Measurements from ENCODE around the gene DVL3. TPM values are rescaled to one million over a fixed set of nuclear protein-coding genes. Genes with fewer than 3 reads are reported as not detected.
"Not testable (repeated sequence)": the region's sequence is repeated elsewhere in the genome, so short reads cannot be mapped to it uniquely, and the experiment has no call there.

The DVL3 gene
- total RNA-seq, 1 experiment from 2014 or later, result 73.4 TPM

DNA sequence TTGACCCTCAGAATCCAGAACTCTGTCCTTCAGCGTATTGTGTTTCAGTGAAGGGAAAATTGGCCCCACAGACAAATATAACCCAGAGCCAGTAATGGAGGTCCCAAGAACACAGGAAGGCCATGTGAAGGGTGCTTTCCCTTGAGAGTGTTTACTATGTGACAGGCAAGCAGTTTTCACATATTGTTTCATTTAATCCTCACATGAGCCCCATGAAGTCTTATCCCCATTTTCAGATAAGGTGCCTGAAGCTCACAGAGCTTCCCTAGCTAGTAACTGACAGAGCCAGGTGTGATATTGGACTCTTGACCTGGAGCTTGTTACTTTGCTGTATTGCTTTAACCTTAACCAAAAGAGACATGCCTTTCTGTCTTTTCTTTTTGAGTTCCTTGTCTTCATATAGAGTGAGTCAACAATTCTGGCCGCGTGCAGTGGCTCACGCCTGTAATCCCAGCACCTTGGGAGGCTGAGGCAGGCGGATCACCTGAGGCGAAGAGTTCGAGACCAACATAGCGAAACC is 9.4 kb upstream of the DVL3 start:
- no peaks in the 10 kb centered on the region for H3K9me3 Mint-ChIP-seq (ENCODE audit: unreplicated experiment)
- BruUV-seq (replicated peaks), result no TSS peak
- no peak for DNase-seq (ENCODE audit: unreplicated experiment)
- no peak overlapping the region for H3K27ac Mint-ChIP-seq (ENCODE audit: low read depth, unreplicated experiment)
- H3K4me1 Mint-ChIP-seq (ENCODE audit: insufficient read depth, unreplicated experiment), result no peaks in the 10 kb centered on the region
- peaks cover 31% of the 10 kb centered on the region for H3K36me3 Mint-ChIP-seq (ENCODE audit: insufficient read depth, unreplicated experiment)
- no peak for TF ChIP-seq CTCF (IDR thresholded peaks at IDR 0.05; ENCODE audit: unreplicated experiment)
- no peaks in the 10 kb centered on the region for H3K27me3 Mint-ChIP-seq (ENCODE audit: insufficient read depth, unreplicated experiment)
- intact Hi-C loops (cut with micrococcal nuclease), result loop anchor here (1.0 to 2.0 kb wide), 2 partner anchors 104 to 143 kb away; no protein-coding TSS in a partner anchor
- H3K4me3 Mint-ChIP-seq (ENCODE audit: unreplicated experiment), result no peak overlapping the region
- CTCF ChIA-PET, result interaction anchor here (0.6 to 2.8 kb wide), 7 partner anchors 12 to 997 kb away, joined by 3 to 10 read pairs (median 3); partner anchors contain the start of gene EEF1AKMT4
- POLR2A ChIA-PET, result interaction anchor here (0.6 to 4.4 kb wide), 3 partner anchors 11 to 162 kb away, joined by 3 to 39 read pairs (median 4); partner anchors contain the start of gene EIF2B5

DNA sequence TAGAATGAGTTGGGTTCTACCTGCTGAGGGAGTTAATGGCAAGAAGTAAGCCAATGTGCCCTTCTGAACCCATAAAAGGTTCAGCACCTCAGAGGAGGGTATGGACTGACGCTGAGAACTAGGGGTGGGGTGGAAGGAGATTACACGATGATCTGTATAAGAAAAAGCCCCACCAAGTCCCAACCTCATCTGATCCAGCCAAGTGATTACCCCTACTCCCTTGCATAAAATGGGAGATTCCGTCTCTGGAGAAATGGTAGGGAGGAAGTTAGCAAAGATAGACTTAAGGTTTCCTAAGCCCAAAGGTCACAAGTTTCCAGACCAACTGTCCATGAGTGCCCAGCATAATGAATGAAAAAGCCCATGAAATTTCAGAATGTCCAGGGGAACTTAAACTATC is 7.1 kb upstream of the DVL3 start:
- Mint-ChIP-seq H3K27ac (ENCODE audit: low read depth, unreplicated experiment) (no peak overlapping the region), H3K36me3 (ENCODE audit: insufficient read depth, unreplicated experiment) (peaks cover 15% of the 10 kb centered on the region), H3K4me3 (ENCODE audit: unreplicated experiment) (no peak overlapping the region), H3K9me3 (ENCODE audit: unreplicated experiment) (no peaks in the 10 kb centered on the region), H3K4me1 (ENCODE audit: insufficient read depth, unreplicated experiment) (no peaks in the 10 kb centered on the region), H3K27me3 (ENCODE audit: insufficient read depth, unreplicated experiment) (no peaks in the 10 kb centered on the region)
- ChIA-PET POLR2A (interaction anchor here (0.7 kb wide), 1 partner anchor 1121 kb away, joined by 3 read pairs; no protein-coding TSS in a partner anchor), CTCF (interaction anchor here (0.7 to 1.4 kb wide), 2 partner anchors 102 to 253 kb away, joined by 4 to 5 read pairs; no protein-coding TSS in a partner anchor)
- BruUV-seq (replicated peaks), result no TSS peak
- no peak for TF ChIP-seq CTCF (IDR thresholded peaks at IDR 0.05; ENCODE audit: unreplicated experiment)
- no peak for DNase-seq (ENCODE audit: unreplicated experiment)
- intact Hi-C loops (cut with micrococcal nuclease), result no loop called here

DNA sequence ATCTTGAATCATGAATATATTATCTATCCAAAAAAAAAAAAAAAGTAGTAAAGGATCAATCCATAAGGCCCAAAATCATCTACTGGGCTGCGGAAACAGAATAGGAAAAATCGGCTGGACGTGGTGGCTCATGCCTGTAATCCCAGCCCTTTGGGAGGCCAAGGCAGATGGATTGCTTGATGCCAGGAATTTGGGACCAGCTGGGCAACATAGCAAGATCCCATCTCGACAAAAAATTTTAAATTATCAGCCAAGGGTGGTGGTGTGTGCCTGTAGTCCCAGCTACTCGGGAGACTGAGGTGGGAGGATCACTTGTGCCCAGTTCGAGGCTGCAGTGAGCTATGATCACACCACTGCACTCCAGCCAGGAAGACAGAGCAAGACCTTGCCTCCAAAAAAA is 6.1 kb upstream of the DVL3 start:
- CTCF ChIA-PET, result interaction anchor here (0.6 to 1.4 kb wide), 3 partner anchors 24 to 266 kb away, joined by 3 to 5 read pairs (median 3); no protein-coding TSS in a partner anchor
- H3K9me3 Mint-ChIP-seq (ENCODE audit: unreplicated experiment), result no peaks in the 10 kb centered on the region
- POLR2A ChIA-PET, result interaction anchor here (0.7 kb wide), 1 partner anchor 96 kb away, joined by 3 read pairs; no protein-coding TSS in a partner anchor
- H3K4me1 Mint-ChIP-seq (ENCODE audit: insufficient read depth, unreplicated experiment), result no peaks in the 10 kb centered on the region
- no peaks in the 10 kb centered on the region for H3K27me3 Mint-ChIP-seq (ENCODE audit: insufficient read depth, unreplicated experiment)
- no TSS peak for BruUV-seq (replicated peaks)
- no peak for TF ChIP-seq CTCF (IDR thresholded peaks at IDR 0.05; ENCODE audit: unreplicated experiment)
- no peak overlapping the region for H3K4me3 Mint-ChIP-seq (ENCODE audit: unreplicated experiment)
- intact Hi-C loops (cut with micrococcal nuclease), result no loop called here
- H3K27ac Mint-ChIP-seq (ENCODE audit: low read depth, unreplicated experiment), result no peak overlapping the region
- DNase-seq (ENCODE audit: unreplicated experiment), result no peak
- peaks cover 12% of the 10 kb centered on the region for H3K36me3 Mint-ChIP-seq (ENCODE audit: insufficient read depth, unreplicated experiment)

DNA sequence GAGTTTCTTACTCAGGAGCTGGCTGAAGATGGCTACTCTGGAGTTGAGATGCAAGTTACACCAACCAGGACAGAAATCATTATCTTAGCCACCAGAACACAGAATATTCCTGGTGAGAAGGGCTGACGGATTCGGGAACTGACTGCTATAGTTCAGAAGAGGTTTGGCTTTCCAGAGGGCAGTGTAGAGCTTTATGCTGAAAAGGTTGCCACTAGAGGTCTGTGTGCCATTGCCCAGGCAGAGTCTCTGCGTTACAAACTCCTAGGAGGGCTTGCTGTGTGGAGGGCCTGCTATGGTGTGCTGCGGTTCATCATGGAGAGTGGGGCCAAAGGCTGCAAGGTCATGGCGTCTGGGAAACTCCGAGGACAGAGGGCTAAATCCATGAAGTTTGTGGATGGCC is 5.4 kb upstream of the DVL3 start:
- CTCF ChIA-PET, result interaction anchor here (0.6 to 1.4 kb wide), 3 partner anchors 23 to 267 kb away, joined by 3 to 5 read pairs (median 3); no protein-coding TSS in a partner anchor
- H3K9me3 Mint-ChIP-seq (ENCODE audit: unreplicated experiment); H3K27me3 Mint-ChIP-seq (ENCODE audit: insufficient read depth, unreplicated experiment); H3K27ac Mint-ChIP-seq (ENCODE audit: low read depth, unreplicated experiment); H3K4me3 Mint-ChIP-seq (ENCODE audit: unreplicated experiment); intact Hi-C loops (cut with micrococcal nuclease); H3K4me1 Mint-ChIP-seq (ENCODE audit: insufficient read depth, unreplicated experiment); POLR2A ChIA-PET; H3K36me3 Mint-ChIP-seq (ENCODE audit: insufficient read depth, unreplicated experiment); BruUV-seq (replicated peaks); DNase-seq (ENCODE audit: unreplicated experiment): not testable (repeated sequence)

All from MCF 10A (cell line).